Measurements from ENCODE around the gene SCAPER. TPM values are rescaled to one million over a fixed set of nuclear protein-coding genes. Genes with fewer than 3 reads are reported as not detected.

SCAPER gene
- total RNA-seq, 1 donor from 2014 or later = 56.9 TPM

- no peak overlapping the region for H3K9ac ChIP-seq (ENCODE audit: low read depth in 1 of 3, low read length in 3 of 3)
- peaks cover 0 to 14% (median 4%) of the 10 kb centered on the region in 3 donors for H3K36me3 ChIP-seq (ENCODE audit: control insufficient read depth in 3 of 3, insufficient read depth in 3 of 3, low read length in 3 of 3)
- no peaks in the 10 kb centered on the region for H3K4me1 ChIP-seq (ENCODE audit: control insufficient read depth in 3 of 3, insufficient read depth in 3 of 3, low read length in 3 of 3)
- no peak overlapping the region for H3K27ac ChIP-seq (ENCODE audit: low read depth, low read length)
- H3K4me3 ChIP-seq (ENCODE audit: low read length in 3 of 3) = no peak overlapping the region
- peaks cover 0 to 5% (median 0%) of the 10 kb centered on the region in 3 donors for H3K9me3 ChIP-seq (ENCODE audit: control insufficient read depth in 3 of 3, low read length in 3 of 3)
- no peaks in the 10 kb centered on the region for H3K27me3 ChIP-seq (ENCODE audit: control insufficient read depth in 3 of 3, insufficient read depth in 3 of 3, low read length in 3 of 3)
These were observed 434.4 kb downstream of the SCAPER start for GRCh38 chr15:76470691-76471090.

DNA sequence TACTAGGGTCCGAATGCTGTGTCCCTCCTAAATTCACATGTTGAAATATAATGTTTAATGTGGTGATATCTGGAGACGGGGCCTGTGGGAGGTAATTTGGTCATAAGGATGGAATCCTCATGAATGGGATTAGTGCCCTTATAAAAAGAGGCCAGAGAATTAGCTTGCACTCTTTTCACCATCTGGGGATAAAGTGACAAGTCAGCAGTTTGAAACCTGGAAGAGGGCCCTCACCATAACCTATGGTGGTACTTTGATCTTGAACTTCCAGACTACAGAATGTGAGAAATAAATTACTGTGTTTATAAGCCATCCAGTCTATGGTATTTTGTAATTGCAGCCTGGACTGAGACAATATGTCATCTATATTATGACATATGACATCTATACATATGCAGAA, 436.4 kb downstream of the SCAPER start:
- Histone ChIP-seq H3K36me3 (ENCODE audit: control insufficient read depth in 3 of 3, insufficient read depth in 3 of 3, low read length in 3 of 3) (peaks cover 0 to 14% (median 4%) of the 10 kb centered on the region in 3 donors), H3K4me1 (ENCODE audit: control insufficient read depth in 3 of 3, insufficient read depth in 3 of 3, low read length in 3 of 3) (no peaks in the 10 kb centered on the region), H3K27ac (ENCODE audit: low read depth, low read length) (no peak overlapping the region), H3K4me3 (ENCODE audit: low read length in 3 of 3) (no peak overlapping the region), H3K9ac (ENCODE audit: low read depth in 1 of 3, low read length in 3 of 3) (no peak overlapping the region), H3K9me3 (ENCODE audit: control insufficient read depth in 3 of 3, low read length in 3 of 3) (peaks cover 0 to 5% (median 0%) of the 10 kb centered on the region in 3 donors), H3K27me3 (ENCODE audit: control insufficient read depth in 3 of 3, insufficient read depth in 3 of 3, low read length in 3 of 3) (no peaks in the 10 kb centered on the region)

DNA sequence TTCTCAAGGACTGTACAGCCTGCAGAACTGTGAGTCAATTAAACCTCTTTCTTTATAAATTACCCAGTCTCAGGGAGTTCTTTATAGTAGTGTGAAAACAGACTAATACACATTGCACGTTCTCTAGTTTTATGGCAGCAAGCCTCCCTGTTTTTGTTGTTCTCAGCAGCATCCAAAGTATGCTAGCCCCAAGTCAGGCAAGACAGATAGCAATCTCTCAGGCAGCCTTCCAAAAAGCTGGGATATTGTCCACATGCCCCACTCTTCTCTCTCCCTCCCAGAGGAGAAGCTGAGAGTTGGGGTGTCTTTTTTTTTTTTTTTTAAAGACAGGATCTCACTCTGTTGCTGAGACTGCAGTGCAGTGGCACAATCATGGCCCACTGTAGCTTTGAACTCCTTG, 438.0 kb downstream of the SCAPER start:
- peaks cover 0 to 5% (median 0%) of the 10 kb centered on the region in 3 donors for H3K9me3 ChIP-seq (ENCODE audit: control insufficient read depth in 3 of 3, low read length in 3 of 3)
- no peaks in the 10 kb centered on the region for H3K4me1 ChIP-seq (ENCODE audit: control insufficient read depth in 3 of 3, insufficient read depth in 3 of 3, low read length in 3 of 3)
- peaks cover 0 to 14% (median 4%) of the 10 kb centered on the region in 3 donors for H3K36me3 ChIP-seq (ENCODE audit: control insufficient read depth in 3 of 3, insufficient read depth in 3 of 3, low read length in 3 of 3)
- no peak overlapping the region for H3K9ac ChIP-seq (ENCODE audit: low read depth in 1 of 3, low read length in 3 of 3)
- no peak overlapping the region for H3K4me3 ChIP-seq (ENCODE audit: low read length in 3 of 3)
- no peak overlapping the region for H3K27ac ChIP-seq (ENCODE audit: low read depth, low read length)
- no peaks in the 10 kb centered on the region for H3K27me3 ChIP-seq (ENCODE audit: control insufficient read depth in 3 of 3, insufficient read depth in 3 of 3, low read length in 3 of 3)

- H3K4me1 ChIP-seq (ENCODE audit: control insufficient read depth in 3 of 3, insufficient read depth in 3 of 3, low read length in 3 of 3) = no peaks in the 10 kb centered on the region
- no peak overlapping the region for H3K27ac ChIP-seq (ENCODE audit: low read depth, low read length)
- H3K4me3 ChIP-seq (ENCODE audit: low read length in 3 of 3) = no peak overlapping the region
- H3K9me3 ChIP-seq (ENCODE audit: control insufficient read depth in 3 of 3, low read length in 3 of 3) = peaks cover 0 to 5% (median 0%) of the 10 kb centered on the region in 3 donors
- H3K9ac ChIP-seq (ENCODE audit: low read depth in 1 of 3, low read length in 3 of 3) = no peak overlapping the region
- H3K36me3 ChIP-seq (ENCODE audit: control insufficient read depth in 3 of 3, insufficient read depth in 3 of 3, low read length in 3 of 3) = peaks cover 0 to 13% (median 4%) of the 10 kb centered on the region in 3 donors
- H3K27me3 ChIP-seq (ENCODE audit: control insufficient read depth in 3 of 3, insufficient read depth in 3 of 3, low read length in 3 of 3) = no peaks in the 10 kb centered on the region
These were observed 439.4 kb downstream of the SCAPER start for GRCh38 chr15:76465728-76466127.

GRCh38 chr15:76464247-76464646, 440.9 kb downstream of the SCAPER start:
- no peak overlapping the region for H3K27ac ChIP-seq (ENCODE audit: low read depth, low read length)
- H3K9me3 ChIP-seq (ENCODE audit: control insufficient read depth in 3 of 3, low read length in 3 of 3) = peaks cover 0 to 5% (median 0%) of the 10 kb centered on the region in 3 donors
- H3K9ac ChIP-seq (ENCODE audit: low read depth in 1 of 3, low read length in 3 of 3) = no peak overlapping the region
- H3K4me3 ChIP-seq (ENCODE audit: low read length in 3 of 3) = no peak overlapping the region
- peaks cover 0 to under 1% (median 0%) of the 10 kb centered on the region in 3 donors for H3K36me3 ChIP-seq (ENCODE audit: control insufficient read depth in 3 of 3, insufficient read depth in 3 of 3, low read length in 3 of 3)
- no peaks in the 10 kb centered on the region for H3K4me1 ChIP-seq (ENCODE audit: control insufficient read depth in 3 of 3, insufficient read depth in 3 of 3, low read length in 3 of 3)
- no peaks in the 10 kb centered on the region for H3K27me3 ChIP-seq (ENCODE audit: control insufficient read depth in 3 of 3, insufficient read depth in 3 of 3, low read length in 3 of 3)

- Histone ChIP-seq H3K9ac (ENCODE audit: low read depth in 1 of 3, low read length in 3 of 3) (no peak overlapping the region), H3K27ac (ENCODE audit: low read depth, low read length) (no peak overlapping the region), H3K9me3 (ENCODE audit: control insufficient read depth in 3 of 3, low read length in 3 of 3) (no peaks in the 10 kb centered on the region), H3K4me3 (ENCODE audit: low read length in 3 of 3) (no peak overlapping the region), H3K36me3 (ENCODE audit: control insufficient read depth in 3 of 3, insufficient read depth in 3 of 3, low read length in 3 of 3) (no peaks in the 10 kb centered on the region), H3K27me3 (ENCODE audit: control insufficient read depth in 3 of 3, insufficient read depth in 3 of 3, low read length in 3 of 3) (no peaks in the 10 kb centered on the region), H3K4me1 (ENCODE audit: control insufficient read depth in 3 of 3, insufficient read depth in 3 of 3, low read length in 3 of 3) (no peaks in the 10 kb centered on the region)
These were observed 444.3 kb downstream of the SCAPER start for GRCh38 chr15:76460871-76461270.

DNA sequence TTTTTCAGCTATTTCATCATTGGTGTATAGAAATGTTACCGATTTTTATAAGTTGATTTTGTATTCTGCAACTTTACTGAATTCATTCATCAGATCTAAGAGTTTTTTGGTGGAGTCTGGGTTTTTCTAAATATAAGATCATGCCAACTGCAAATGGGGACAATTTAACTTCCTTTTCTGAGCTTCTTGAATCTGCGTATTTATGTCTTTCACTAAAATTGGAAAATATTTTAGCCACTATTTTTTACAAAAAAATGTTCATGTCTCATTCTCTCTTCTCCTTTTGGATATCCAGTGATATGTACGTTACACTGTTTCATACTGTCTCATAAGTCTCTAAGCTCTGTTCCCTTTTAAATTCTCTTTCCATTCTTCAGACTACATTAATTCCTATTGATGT, 444.8 kb downstream of the SCAPER start:
- no peak overlapping the region for H3K9ac ChIP-seq (ENCODE audit: low read depth in 1 of 3, low read length in 3 of 3)
- no peak overlapping the region for H3K4me3 ChIP-seq (ENCODE audit: low read length in 3 of 3)
- no peaks in the 10 kb centered on the region for H3K9me3 ChIP-seq (ENCODE audit: control insufficient read depth in 3 of 3, low read length in 3 of 3)

GRCh38 chr15:76451540-76451939, 453.6 kb downstream of the SCAPER start:
- H3K4me3 ChIP-seq (ENCODE audit: low read length in 3 of 3) = no peak overlapping the region
- H3K9ac ChIP-seq (ENCODE audit: low read depth in 1 of 3, low read length in 3 of 3) = no peak overlapping the region
- H3K27ac ChIP-seq (ENCODE audit: low read depth, low read length) = no peak overlapping the region
- no peaks in the 10 kb centered on the region for H3K4me1 ChIP-seq (ENCODE audit: control insufficient read depth in 3 of 3, insufficient read depth in 3 of 3, low read length in 3 of 3)
- no peaks in the 10 kb centered on the region for H3K27me3 ChIP-seq (ENCODE audit: control insufficient read depth in 3 of 3, insufficient read depth in 3 of 3, low read length in 3 of 3)
- H3K9me3 ChIP-seq (ENCODE audit: control insufficient read depth in 3 of 3, low read length in 3 of 3) = no peaks in the 10 kb centered on the region
- no peaks in the 10 kb centered on the region for H3K36me3 ChIP-seq (ENCODE audit: control insufficient read depth in 3 of 3, insufficient read depth in 3 of 3, low read length in 3 of 3)

More for the DNA sequence above, 444.8 kb downstream of the SCAPER start:
- Histone ChIP-seq H3K27ac (ENCODE audit: low read depth, low read length) (no peak overlapping the region), H3K36me3 (ENCODE audit: control insufficient read depth in 3 of 3, insufficient read depth in 3 of 3, low read length in 3 of 3) (no peaks in the 10 kb centered on the region), H3K27me3 (ENCODE audit: control insufficient read depth in 3 of 3, insufficient read depth in 3 of 3, low read length in 3 of 3) (no peaks in the 10 kb centered on the region), H3K4me1 (ENCODE audit: control insufficient read depth in 3 of 3, insufficient read depth in 3 of 3, low read length in 3 of 3) (no peaks in the 10 kb centered on the region)

DNA sequence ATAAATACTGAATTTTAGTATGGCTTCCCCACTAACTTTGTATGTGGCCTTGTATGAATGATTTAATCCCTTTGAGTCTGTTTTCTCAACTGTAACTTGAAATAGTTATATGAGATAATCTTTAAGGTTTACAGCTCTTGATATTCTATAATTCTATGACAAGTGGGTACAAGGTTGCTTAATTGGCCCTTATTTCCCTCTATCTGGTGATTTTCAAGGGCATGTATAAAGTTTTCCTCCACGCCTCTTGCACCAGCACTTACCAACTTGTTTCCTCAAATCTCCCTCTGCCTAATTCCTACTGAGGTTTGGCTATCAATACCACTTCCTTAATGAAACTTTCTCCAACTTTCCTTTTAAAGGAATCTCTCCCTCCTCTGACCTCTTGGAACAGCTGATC, 455.7 kb downstream of the SCAPER start:
- Histone ChIP-seq H3K4me1 (ENCODE audit: control insufficient read depth in 3 of 3, insufficient read depth in 3 of 3, low read length in 3 of 3) (no peaks in the 10 kb centered on the region), H3K27me3 (ENCODE audit: control insufficient read depth in 3 of 3, insufficient read depth in 3 of 3, low read length in 3 of 3) (no peaks in the 10 kb centered on the region), H3K9ac (ENCODE audit: low read depth in 1 of 3, low read length in 3 of 3) (no peak overlapping the region), H3K4me3 (ENCODE audit: low read length in 3 of 3) (no peak overlapping the region), H3K9me3 (ENCODE audit: control insufficient read depth in 3 of 3, low read length in 3 of 3) (no peaks in the 10 kb centered on the region), H3K27ac (ENCODE audit: low read depth, low read length) (no peak overlapping the region), H3K36me3 (ENCODE audit: control insufficient read depth in 3 of 3, insufficient read depth in 3 of 3, low read length in 3 of 3) (no peaks in the 10 kb centered on the region)

- Histone ChIP-seq H3K36me3 (ENCODE audit: control insufficient read depth in 3 of 3, insufficient read depth in 3 of 3, low read length in 3 of 3) (no peaks in the 10 kb centered on the region), H3K9me3 (ENCODE audit: control insufficient read depth in 3 of 3, low read length in 3 of 3) (no peaks in the 10 kb centered on the region), H3K4me1 (ENCODE audit: control insufficient read depth in 3 of 3, insufficient read depth in 3 of 3, low read length in 3 of 3) (no peaks in the 10 kb centered on the region), H3K9ac (ENCODE audit: low read depth in 1 of 3, low read length in 3 of 3) (no peak overlapping the region), H3K27me3 (ENCODE audit: control insufficient read depth in 3 of 3, insufficient read depth in 3 of 3, low read length in 3 of 3) (no peaks in the 10 kb centered on the region), H3K27ac (ENCODE audit: low read depth, low read length) (no peak overlapping the region), H3K4me3 (ENCODE audit: low read length in 3 of 3) (no peak overlapping the region)
These were observed 456.4 kb downstream of the SCAPER start for GRCh38 chr15:76448755-76449154.
